CD4-positive, alpha-beta T cell treated with Interleukin-10 for 1 hour (primary cell): ENCODE results near the gene SLC9A2.

Source experiments
- DNase-seq: peaks from one replicate; pipeline ENCODE4 v3.0.0-alpha.2; 2020

Gene SLC9A2

DNA sequence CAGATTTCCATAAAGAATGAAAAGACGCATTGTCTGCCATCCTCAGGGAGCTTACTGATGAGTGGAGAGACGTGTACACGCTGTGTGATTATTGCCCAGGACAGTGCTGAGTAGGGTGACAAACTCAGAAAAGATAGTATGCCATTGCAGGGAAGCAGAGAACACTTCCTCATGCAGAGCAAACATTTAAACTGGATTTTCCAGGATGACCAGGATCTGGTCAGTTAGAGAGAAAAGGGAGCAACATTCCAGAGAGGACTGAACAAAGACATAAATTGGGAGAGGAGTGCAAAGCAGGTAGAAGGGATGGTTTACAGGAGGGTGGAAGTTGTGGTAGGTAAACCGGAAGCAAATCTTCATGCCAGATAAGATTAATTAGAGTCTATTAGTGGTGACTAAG is 2.3 kb downstream of the SLC9A2 start:
- DNase-seq = no peak

DNA sequence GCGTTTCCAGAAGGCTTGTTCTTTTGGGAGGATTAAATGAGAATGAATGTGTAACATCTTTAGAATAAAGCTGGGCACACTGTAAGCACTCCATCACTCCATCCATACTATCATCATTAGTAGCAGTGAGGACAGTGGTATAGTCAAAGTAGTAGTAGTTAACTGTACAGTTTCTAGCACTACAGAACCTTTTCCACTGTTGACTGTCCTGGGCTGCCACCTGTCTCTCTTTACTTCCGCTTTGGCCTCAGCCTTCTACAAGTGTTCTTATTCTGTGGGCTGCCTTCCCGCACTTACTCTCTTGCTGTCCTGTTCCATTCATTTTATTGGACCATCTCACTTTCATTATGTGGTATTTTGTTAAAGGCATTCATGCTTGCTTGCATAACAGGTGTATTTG is 3.3 kb downstream of the SLC9A2 start:
- DNase-seq = no peak

DNA sequence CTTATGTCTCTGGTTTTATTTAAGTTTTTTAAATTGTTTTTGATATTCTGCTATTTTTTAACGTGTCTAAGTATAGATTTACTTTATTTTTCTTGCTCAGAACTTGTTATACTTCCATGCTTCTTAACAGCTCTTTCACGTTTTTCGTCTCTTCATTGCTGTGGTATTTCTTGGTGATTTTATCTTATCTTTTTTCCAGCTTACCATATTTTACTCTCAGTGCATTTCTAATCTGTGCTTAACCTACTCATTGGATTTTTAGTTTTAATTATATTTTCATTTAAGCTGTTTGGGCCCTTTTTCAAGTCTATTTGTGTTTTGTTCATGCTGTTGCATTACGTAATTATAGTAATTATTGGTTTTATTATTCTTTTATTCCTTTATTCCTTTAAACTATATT is 11.1 kb downstream of the SLC9A2 start:
- DNase-seq = no peak

DNA sequence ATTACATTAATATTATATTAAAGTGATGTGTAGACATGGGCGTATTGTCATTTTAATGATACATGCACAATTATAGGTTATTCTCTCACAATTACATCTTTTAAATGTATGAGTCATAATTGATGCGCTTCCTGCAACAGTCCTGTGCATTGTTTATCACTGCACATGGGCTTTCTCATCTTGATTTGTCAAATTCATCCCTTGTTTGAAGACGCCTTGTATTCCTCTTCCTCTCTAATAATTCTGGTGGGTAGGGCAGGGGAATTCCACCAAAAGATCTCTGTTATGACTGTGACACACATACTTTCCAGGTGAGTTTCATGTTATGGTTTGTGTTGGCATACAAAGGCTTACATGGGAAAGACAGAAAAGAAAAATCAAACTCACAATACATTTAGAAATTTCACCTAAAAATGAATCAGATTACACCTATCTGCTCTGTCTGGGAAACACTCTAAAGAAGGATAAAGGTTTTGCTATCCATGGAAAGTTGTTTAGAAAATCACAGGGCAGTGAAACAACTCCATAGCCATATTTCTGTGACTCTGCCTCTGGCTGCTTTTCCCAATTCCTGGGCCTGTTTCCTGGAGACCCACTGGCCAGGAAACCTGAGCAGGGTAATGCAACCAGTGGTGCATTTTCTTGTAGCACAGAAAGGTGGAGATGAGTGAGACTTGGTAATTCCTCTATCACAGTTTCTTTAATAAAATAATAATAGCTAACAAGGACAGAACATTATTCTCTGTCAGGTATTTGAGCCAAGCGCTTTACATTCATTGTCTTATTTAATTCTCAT is 13.2 kb downstream of the SLC9A2 start:
- no peak for DNase-seq

DNA sequence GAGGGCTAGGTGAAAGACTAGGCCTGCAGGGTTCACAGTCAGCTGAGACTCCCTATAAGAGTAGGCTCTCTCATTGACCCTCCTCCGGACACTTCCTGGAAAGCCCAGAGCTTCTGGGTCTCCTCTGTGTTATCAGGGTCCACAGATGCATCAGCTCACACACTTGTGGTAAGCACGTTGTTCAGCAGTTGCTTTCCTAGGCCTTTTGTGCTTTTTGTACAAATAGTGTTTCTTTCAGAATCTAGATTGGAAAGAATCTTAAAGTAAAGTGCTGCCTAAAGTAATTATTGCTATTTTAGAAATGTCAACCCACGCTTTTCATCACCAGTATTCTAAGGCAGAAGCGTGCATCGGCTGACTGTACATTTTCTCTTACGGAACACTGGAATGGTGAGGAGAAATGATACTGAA is 15.5 kb downstream of the SLC9A2 start:
- no peak for DNase-seq

DNA sequence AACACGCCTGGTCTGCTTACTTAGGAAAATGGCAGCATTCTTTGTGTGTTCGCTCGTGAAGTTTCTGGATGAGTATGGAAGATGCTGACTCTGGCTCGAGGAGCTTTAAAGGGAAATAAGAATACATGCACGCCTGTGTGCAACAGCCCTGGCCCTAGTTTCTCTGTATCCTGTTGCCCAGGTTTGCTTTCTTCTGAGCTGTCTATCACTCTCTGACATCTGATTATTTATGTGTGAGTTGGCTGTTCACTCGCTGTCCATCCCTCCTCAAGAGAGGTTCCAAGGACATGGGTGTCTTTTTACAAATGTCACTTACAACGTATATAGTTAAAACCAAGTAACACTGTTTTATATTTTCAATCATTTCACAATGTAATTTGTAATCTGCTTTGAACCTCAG is 16.0 kb downstream of the SLC9A2 start:
- no peak for DNase-seq

DNA sequence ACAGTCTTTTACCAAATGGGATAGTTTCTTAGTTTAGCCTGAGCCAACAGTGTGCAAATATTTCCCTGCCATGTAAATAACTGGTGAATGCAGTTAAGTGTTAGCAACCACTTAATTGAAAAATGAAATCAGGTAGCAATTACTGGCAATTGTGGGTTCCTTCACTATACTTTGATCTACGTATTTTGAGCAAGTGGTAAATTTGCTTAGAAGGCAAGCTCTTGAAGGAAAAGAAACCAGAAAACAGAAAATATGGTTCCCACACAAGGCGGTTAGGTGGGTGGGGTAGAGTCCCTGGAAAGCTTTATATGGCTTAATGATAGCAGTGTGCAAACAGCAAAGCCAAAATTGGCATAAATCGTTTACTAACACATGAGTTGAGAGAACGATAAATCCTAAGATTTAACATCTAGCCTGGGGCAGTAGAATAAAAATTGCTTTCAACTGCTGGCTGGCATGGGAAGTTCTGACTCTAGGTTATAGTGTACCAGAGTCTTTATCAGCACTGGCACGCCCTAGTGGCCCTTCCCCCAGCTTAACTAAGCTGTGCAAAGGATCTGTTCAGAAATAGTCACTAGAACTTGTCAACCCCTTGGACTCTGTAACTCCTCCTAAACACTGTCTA is 17.0 kb downstream of the SLC9A2 start:
- DNase-seq = no peak

DNA sequence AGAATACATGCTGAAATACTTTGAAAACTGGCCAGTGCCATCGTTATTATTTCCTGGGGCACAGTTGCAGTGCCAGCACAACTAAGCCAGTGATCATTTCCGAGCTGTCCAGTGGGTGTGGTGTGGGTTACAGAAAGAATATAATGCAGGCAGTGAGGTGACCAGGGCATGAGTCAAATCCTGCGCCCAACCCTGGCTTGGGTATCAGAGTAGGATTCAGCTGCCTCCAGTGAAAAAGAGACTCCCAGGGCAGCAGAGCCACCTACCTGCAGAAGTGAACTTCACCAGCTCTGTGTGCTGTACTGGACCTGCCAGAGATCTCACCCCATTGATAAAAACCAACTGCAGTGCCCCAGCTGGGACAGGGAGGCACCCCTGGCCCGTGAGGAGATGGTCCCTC is 18.0 kb downstream of the SLC9A2 start:
- DNase-seq = no peak

DNA sequence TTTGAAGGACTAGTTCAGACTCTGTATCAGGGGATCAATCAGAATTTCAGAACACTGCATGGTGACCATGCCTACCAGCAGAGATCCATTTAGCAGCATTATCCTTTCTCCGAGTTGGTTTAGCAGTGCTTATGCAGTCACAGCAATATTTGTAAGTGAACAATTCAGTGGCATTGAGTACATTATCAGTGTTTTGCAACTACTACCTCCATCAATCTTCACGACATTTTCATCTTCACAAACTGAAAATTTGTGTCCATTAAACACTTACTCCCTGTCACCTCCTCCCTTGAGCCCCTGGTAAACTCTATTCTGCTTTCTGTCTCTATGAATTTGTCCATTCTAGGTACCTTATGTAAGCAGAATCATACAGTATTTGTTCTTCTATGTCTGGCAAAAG is 20.1 kb downstream of the SLC9A2 start:
- no peak for DNase-seq

DNA sequence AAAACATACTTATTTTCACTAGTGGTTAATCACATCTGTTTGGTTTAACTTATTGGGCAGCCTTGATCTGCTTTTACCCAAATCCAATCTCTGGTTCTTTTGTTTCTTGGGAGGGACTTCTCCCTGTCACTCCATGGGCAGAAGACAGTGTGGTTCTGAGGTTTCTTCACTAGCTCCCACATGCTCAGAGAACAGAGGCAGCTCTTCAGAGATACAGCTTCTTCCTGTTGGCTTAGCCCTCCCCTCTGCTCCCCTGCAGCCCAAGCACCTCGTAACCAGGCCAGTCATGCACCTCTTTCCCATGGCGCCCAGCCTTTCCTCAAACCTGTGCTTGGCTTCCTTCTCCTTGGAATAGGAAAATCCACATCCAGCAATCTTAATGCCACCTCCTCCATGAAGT is 32.8 kb downstream of the SLC9A2 start:
- DNase-seq = no peak

DNA sequence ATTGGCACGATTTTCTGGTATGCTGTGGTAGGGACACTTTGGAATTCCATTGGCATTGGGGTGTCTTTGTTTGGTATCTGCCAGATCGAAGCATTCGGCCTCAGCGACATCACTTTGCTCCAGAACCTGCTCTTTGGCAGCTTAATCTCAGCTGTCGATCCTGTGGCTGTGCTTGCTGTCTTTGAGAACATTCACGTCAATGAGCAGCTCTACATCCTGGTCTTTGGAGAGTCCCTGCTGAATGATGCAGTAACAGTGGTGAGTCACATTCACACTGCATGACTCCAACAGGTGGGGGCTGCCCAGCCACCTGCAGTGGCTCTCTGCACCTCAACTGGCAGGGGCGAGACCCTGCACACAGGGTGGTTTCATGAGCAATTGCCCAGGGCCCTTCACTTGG is 38.4 kb downstream of the SLC9A2 start:
- no peak for DNase-seq

DNA sequence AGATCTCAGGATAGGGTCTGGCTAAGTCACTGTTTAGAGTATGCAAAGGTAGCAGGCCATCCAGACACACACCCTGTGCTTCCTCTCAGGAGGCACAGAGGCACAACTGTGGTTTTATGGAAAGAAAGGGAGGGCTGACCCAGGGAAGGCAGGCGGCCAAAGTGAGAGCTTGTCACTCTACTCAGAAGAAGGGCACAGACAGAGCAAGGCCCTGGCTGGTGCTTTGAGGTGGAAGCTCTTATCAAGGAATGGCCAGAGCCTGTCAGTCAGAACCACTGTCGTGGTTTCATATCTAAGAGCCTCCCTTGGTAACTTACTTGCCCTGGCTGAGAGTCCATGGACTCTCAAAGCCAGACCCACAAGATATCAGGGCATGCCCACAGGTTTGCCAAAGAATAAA is 40.7 kb downstream of the SLC9A2 start:
- no peak for DNase-seq

DNA sequence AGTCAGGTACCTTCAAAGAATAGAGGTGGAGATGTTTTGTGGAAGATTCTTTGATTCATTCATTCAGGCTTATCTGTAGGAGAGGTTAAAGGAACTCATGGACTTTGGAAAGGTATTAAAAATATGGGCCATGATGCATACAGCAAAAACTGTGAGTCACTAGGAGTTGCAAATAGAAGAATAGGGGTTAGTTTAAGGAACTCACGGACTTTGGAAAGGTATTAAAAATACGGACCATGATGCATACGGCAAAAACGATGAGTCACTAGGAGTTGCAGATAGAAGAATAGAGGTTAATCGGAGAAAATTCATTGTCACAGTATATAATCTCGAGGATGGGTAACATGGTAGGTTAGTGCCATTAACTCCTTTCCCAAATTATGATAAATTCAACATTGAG is 41.2 kb downstream of the SLC9A2 start:
- no peak for DNase-seq

DNA sequence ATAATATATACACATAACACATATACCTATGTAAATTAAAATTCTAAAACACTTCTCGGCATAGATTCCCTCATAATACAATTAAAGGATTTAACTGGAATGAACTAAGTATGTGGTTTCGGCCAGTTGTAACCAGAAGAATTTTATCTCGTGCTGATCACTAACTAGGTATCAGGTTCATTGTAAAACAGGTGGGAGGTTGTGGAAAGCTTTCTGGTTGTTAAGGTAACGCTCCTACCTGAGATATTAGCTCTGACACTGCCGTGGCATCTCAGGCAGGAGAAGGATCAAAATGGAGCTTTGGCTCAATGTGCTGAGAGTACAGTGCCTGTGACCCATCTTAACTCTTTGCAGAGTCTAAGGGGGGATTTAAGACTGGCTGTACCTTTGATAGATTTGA is 42.5 kb downstream of the SLC9A2 start:
- DNase-seq = no peak

DNA sequence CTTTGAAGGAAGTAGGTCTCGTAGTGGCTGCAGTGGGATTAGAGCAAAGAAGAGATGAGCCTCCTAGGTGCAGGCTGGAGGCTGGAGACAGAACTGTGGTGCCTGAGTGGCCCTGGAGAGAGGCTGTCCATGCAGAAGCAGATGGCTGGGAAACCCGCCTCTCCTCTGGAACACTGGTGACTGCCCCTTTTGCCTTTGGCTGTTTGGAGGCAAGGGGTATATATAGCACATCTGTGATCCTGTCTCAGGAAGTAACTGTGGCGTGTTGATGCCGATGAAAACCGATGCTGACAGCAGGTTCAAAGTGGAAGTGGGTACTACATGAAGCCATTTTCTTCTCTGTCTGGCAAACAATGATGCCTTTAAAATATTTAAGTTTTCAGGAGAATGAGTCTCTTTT is 43.5 kb downstream of the SLC9A2 start:
- DNase-seq = no peak

DNA sequence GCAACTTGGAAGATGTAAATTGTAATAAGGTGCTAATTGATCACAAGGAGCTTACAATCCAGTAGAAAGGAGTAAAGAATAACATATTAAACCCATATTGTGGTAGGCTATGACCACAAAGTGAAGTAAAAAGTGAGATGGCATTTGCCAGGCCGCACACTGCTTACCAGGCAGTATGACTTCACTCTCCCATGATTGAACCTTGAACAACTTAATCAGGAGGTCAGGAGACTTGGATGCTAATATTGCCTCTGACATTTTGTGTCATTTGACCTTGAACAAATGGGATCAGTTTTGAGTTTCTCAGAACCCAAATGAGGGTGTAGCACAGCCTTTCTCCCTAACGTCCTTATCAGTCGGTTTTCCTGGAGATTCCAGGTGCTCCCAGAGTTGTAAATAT is 44.0 kb downstream of the SLC9A2 start:
- no peak for DNase-seq

DNA sequence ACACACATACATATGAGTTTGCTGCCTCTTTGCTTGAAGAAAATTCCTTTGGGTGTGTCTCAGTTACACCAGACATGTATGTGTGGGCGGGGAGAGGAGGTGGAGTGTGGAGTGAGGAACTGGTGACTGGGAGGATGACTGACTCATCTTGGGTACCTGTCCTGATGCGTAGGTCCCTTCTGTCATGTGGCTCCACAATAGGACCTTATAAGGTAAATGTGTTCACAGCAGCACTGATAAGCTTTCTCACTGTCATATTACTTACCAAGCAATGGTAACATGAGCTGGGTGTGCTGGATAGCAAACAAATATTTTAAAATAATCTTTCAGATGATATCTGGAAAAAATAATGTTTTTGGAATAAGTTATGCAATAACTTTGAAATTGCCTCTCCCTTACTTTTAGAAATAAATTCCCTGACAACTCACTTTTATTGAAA is 45.1 kb downstream of the SLC9A2 start:
- no peak for DNase-seq

DNA sequence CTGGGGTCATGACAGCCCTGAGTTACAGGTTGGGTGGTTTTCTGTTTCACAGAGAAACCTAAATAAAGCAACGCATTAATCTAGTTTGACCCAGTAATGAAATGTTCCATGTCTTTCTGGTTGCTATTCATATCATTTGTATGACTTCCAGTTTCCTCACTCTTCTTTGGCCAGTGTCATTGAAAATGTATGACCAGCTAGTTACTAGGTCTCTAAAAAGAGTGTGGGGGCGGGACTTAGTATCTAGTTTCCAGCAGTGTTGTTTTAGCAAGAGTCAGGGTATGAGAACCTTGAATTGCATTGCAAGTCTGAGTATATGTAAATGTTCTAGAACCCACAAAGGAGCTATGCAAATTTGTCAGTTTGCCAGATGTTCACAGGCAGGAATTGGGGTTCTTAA is 47.7 kb downstream of the SLC9A2 start:
- no peak for DNase-seq

DNA sequence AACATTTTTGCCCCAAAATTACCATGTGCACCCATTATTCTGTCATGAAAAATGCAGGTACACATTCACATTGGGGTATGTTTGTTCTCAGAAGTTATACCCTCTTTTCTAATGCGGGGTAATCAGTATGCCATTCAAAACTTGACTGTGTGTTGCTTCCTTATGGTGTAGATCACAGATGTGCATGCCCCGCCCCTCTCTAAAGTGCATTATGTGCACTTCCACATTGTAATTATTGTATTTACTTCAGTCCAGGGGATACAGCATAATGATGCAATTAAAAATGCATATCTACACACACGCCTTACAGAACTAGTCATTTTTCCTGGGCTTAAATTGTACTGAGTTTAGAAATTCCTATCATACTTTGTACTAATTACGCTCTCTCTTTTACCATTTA is 48.8 kb downstream of the SLC9A2 start:
- no peak for DNase-seq

DNA sequence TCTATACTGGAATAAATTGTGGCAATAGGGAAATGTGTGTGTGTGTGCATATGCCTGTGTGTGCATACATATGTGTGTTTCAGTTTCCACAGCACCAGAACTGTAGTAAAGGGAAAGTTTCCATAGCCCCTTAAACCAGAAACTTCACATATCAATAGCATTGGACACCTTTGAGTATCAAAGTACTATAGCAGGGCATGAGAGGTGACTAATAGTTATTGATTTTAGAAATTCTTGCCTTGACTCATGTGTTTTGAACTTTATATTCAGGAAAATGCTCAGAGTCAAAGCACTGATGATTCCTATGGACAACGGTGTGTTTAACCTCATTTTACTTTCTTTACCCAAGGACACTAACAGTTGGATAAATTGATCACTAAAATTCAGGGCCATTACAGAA is 50.0 kb downstream of the SLC9A2 start:
- DNase-seq = no peak

DNA sequence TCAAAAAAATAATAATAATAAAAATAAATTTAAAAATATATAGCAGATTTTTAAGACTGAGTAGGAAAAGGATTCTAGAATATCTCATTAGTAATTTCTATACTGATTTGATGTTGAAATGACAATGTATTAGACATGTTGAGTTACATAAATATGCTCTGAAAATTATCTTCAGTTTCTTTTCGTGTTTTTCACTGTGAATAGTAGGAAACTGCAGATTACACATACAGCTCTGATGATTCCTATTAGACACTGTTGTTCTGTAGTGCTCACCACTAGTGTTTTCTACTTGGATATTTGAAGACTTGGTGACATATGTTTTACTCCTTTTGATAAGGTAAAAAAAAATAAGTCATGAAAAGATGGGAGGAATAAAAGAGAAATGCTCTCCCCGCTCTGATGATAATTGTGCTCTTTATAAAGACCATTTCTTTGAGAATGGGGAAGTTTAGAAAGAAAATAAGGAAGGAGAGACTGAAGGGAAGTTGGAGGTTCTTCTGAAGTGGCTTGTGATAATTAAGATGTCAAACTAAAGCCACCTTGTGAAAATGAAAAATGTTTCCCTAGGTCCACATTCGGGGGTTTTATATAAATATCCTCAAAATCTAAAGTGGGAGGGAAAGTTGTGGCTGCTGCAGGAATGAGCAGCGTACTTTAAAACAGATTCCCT is 52.9 kb downstream of the SLC9A2 start:
- no peak for DNase-seq

DNA sequence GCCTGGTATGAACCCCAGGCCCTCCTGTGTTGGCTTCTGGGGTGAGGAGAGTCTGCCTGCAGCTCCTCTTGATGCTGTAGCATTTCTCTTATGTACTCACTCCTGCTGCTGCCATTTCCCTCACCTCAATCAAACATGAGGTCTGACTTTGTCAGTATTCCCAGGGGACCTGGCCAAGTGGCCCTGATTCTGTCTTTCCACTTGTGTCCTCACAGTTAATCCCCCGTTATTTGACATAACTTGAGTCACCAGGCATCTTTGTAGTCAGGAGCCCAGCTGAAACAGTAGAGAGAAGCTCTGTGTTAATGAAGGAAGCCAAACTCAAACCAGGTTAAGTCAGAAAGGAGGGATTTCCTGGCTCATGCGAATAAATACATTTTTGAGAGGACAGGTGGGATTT is 55.0 kb downstream of the SLC9A2 start:
- DNase-seq = no peak

DNA sequence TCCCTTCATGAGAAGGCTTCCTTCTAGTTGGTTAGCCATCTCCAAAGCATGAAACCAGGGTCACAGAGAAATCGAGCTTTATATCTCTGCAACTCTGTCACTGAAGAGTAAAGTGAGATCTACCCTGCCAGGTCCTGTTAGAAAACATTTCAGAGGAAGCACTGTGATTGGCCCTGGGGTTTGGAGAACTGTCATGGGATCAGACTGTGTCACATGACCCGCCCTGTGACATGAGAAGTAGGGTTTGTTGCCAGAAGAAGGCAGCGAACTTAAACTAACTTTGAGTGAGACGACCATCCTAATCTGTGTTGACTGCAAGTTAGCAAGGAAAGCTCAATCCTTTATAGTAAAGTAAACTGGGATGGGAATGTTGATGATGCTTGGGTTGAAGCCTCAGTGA is 55.5 kb downstream of the SLC9A2 start:
- DNase-seq = no peak
